Gastrocnemius medialis (tissue), 4 donors: ENCODE results near the gene CYP17A1. TPM values are rescaled to one million over a fixed set of nuclear protein-coding genes. Genes with fewer than 3 reads are reported as not detected.

Source experiments
- ATAC-seq, 2 donors: fragments of 150-250 bp; one replicate each; pipeline ENCODE4 v1.9.1; 2016
- DNase-seq, 2 donors: peaks; one replicate each; pipeline ENCODE4 v3.0.0-alpha.2; 2019
- H3K27ac ChIP-seq, 4 donors: fragments of 200-600 bp; sonication (generic); 1 replicate in 1 of 4; 2 replicates in 3 of 4; pipeline ENCODE4 v1.5.1; 2016 to 2018; ENCODE audit warnings: mild to moderate bottlenecking in 2 of 4, moderate library complexity in 1 of 4
- H3K27me3 ChIP-seq, 3 donors: fragments of 200-600 bp; sonication (generic) in 2 of 3; 1 replicate in 1 of 3; 2 replicates in 2 of 3; pipeline versions ENCODE4 v1.5.1 to v1.6.0; 2016 to 2019; ENCODE audit warnings: mild to moderate bottlenecking in 1 of 3, moderate library complexity in 1 of 3
- H3K36me3 ChIP-seq, 2 donors: fragments of 200-600 bp; sonication (generic) in 1 of 2; one replicate each; pipeline ENCODE4 v1.5.1; 2017 to 2018
- H3K4me1 ChIP-seq, 2 donors: fragments of 200-600 bp; sonication (generic) in 1 of 2; one replicate each; pipeline ENCODE4 v1.5.1; 2016 to 2017; ENCODE audit warnings: mild to moderate bottlenecking in 2 of 2
- H3K4me3 ChIP-seq, 4 donors: fragments of 200-600 bp; sonication (generic) in 3 of 4; 1 replicate in 1 of 4; 2 replicates in 3 of 4; pipeline ENCODE4 v1.5.1; 2016 to 2019; ENCODE audit warnings: mild to moderate bottlenecking in 2 of 4
- H3K9me3 ChIP-seq, 3 donors: fragments of 200-600 bp; sonication (generic) in 2 of 3; 1 replicate in 1 of 3; 2 replicates in 2 of 3; pipeline ENCODE4 v1.5.1; 2016 to 2019
- CTCF ChIP-seq, 5 experiments: fragments of 450-650 bp in 3 of 5; fragments of 200-600 bp in 2 of 5; sonication (generic) in 2 of 5; IDR thresholded peaks in 4 of 5; conservative IDR thresholded peaks in 1 of 5; 1 replicate in 4 of 5; 2 replicates in 1 of 5; pipeline ENCODE4 v1.5.1; 2016 to 2019; ENCODE audit warnings: antibody characterized with exemption in 5 of 5, mild to moderate bottlenecking in 3 of 5, moderate library complexity in 3 of 5
- POLR2A ChIP-seq, 2 donors: fragments of 450-650 bp; IDR thresholded peaks; one replicate each; pipeline ENCODE4 v1.6.1; 2017; ENCODE audit warnings: antibody characterized with exemption in 2 of 2, mild to moderate bottlenecking in 2 of 2, moderate library complexity in 2 of 2
- in situ Hi-C, 4 donors: fragments of 200-750 bp; cut with MboI; loops; one replicate each; pipeline versions ENCODE4 v1.15.0 to v1.8.0; 2017; ENCODE audit warnings: low sequenced_read_pairs in 4 of 4
- intact Hi-C: fragments of 100-400 bp; cut with DNase I; formaldehyde crosslinking; loops from one replicate; pipeline ENCODE4 v1.15.1; 2023; ENCODE audit warnings: low total_unique reads
- total RNA-seq, 4 donors: library from RNA; depleted of rRNA; stranded (reverse); fragments of >200 nt; gene quantifications; one replicate each; pipeline versions ENCODE4 v1.1.0 to v1.2.3, GENCODE V29; 2016

CYP17A1 gene
- total RNA-seq, 4 donors from 2014 or later: 4.2 TPM; not detected in 3

- H3K27me3 ChIP-seq: no peaks in the 10 kb centered on the region
- H3K36me3 ChIP-seq: peaks cover 0 to 18% of the 10 kb centered on the region in 2 donors
- peaks cover 70% of the 10 kb centered on the region in 2 donors for H3K4me1 ChIP-seq
- peak overlapping the region; percentile 77 to 100 (median 92) for H3K27ac ChIP-seq
- peak in 1 of 2 donors; percentile 39 for DNase-seq
- peak in 1 of 2 donors; percentile 12 for ATAC-seq
- no peak for TF ChIP-seq CTCF (IDR thresholded peaks at IDR 0.05 in 4 of 5, conservative IDR thresholded peaks at IDR 0.05 in 1 of 5)
- no peak for TF ChIP-seq POLR2A (IDR thresholded peaks at IDR 0.05)
- H3K4me3 ChIP-seq: no peak overlapping the region
- no peaks in the 10 kb centered on the region for H3K9me3 ChIP-seq
- intact Hi-C loops (no loop called here), in situ Hi-C loops (loop anchor here in 1 of 4 donors (10.0 kb wide), 1 partner anchor 58 kb away; the partner anchor contains the start of gene WBP1L)
These were observed 34.2 kb downstream of the CYP17A1 start for GRCh38 chr10:102802920-102803534.

GRCh38 chr10:102801978-102802377 lies 35.2 kb downstream of the CYP17A1 start:
- peaks cover 0 to 23% of the 10 kb centered on the region in 2 donors for H3K36me3 ChIP-seq
- intact Hi-C loops: loop anchor here (1.0 kb wide), 1 partner anchor 59 kb away; the partner anchor contains the start of gene WBP1L
- TF ChIP-seq CTCF (IDR thresholded peaks at IDR 0.05 in 4 of 5, conservative IDR thresholded peaks at IDR 0.05 in 1 of 5) (no peak), POLR2A (IDR thresholded peaks at IDR 0.05) (no peak)

GRCh38 chr10:102801496-102801895 lies 35.7 kb downstream of the CYP17A1 start:
- Histone ChIP-seq H3K27me3 (no peaks in the 10 kb centered on the region), H3K36me3 (peaks cover 0 to 23% of the 10 kb centered on the region in 2 donors), H3K27ac (peak overlapping the region; percentile 91 to 100 (median 96)), H3K4me3 (no peak overlapping the region), H3K4me1 (peaks cover 82 to 84% of the 10 kb centered on the region in 2 donors), H3K9me3 (no peaks in the 10 kb centered on the region)
- ATAC-seq: no peak
- in situ Hi-C loops: loop anchor here in 1 of 4 donors (10.0 kb wide), 1 partner anchor 57 kb away; the partner anchor contains the start of gene WBP1L
- TF ChIP-seq CTCF (IDR thresholded peaks at IDR 0.05 in 4 of 5, conservative IDR thresholded peaks at IDR 0.05 in 1 of 5) (no peak), POLR2A (IDR thresholded peaks at IDR 0.05) (no peak)
- intact Hi-C loops: loop anchor here (1.0 kb wide), 1 partner anchor 58 kb away; the partner anchor contains the start of gene WBP1L
- no peak for DNase-seq

More at GRCh38 chr10:102801978-102802377, 35.2 kb downstream of the CYP17A1 start:
- ATAC-seq (no peak), DNase-seq (no peak)
- Histone ChIP-seq H3K4me3 (no peak overlapping the region), H3K9me3 (no peaks in the 10 kb centered on the region), H3K27me3 (no peaks in the 10 kb centered on the region), H3K27ac (peak overlapping the region; percentile 77 to 100 (median 92)), H3K4me1 (peaks cover 81% of the 10 kb centered on the region in 2 donors)
- in situ Hi-C loops: loop anchor here in 1 of 4 donors (10.0 kb wide), 1 partner anchor 57 kb away; the partner anchor contains the start of gene WBP1L

- Histone ChIP-seq H3K36me3 (peaks cover 0 to 19% of the 10 kb centered on the region in 2 donors), H3K4me3 (peak overlapping the region in 3 of 4 donors; percentile 26 to 29 (median 27)), H3K9me3 (no peaks in the 10 kb centered on the region), H3K27ac (peak overlapping the region; percentile 91 to 100 (median 96)), H3K4me1 (peaks cover 81 to 89% of the 10 kb centered on the region in 2 donors), H3K27me3 (no peaks in the 10 kb centered on the region)
- in situ Hi-C loops (loop anchor here in 1 of 4 donors (10.0 kb wide), 1 partner anchor 56 kb away; the partner anchor contains the start of gene WBP1L), intact Hi-C loops (loop anchor here (1.0 kb wide), 2 partner anchors 25 to 57 kb away; partner anchors contain the start of gene WBP1L)
- TF ChIP-seq CTCF (IDR thresholded peaks at IDR 0.05 in 4 of 5, conservative IDR thresholded peaks at IDR 0.05 in 1 of 5) (no peak), POLR2A (IDR thresholded peaks at IDR 0.05) (no peak)
- DNase-seq (no peak), ATAC-seq (no peak)
These were observed 36.4 kb downstream of the CYP17A1 start for GRCh38 chr10:102800611-102801335.
